AG04449 (cell line): ENCODE measurements around the gene VAC14.
"Not testable (repeated sequence)": the region's sequence is repeated elsewhere in the genome, so short reads cannot be mapped to it uniquely, and the experiment has no call there.

Experiments used
- CTCF ChIA-PET: fragments of 350-600 bp; formaldehyde crosslinking; extraction: SDS; loops from one replicate; lab custom pipeline; 2021; ENCODE audit warnings: antibody characterized with exemption; lab: Yijun Ruan, JAX
- POLR2A ChIA-PET: fragments of 400-600, 350-600 bp; formaldehyde crosslinking; extraction: SDS; loops from one replicate; lab custom pipeline; 2020; ENCODE audit warnings: antibody characterized with exemption, inconsistent platforms; lab: Yijun Ruan, JAX
- DNase-seq: peaks from one replicate; pipeline ENCODE4 v3.0.0-alpha.2; 2010; ENCODE audit warnings: low read depth, low spot score
- H3K4me3 ChIP-seq: 2 replicates; pipeline ENCODE4 v1.5.1; 2011; ENCODE audit warnings: low read depth, mild to moderate bottlenecking, control low read depth, low read length
- TF ChIP-seq, protein P1 (sequence below): IDR thresholded peaks from one replicate; pipeline ENCODE4 v1.5.1; 2011; ENCODE audit warnings: mild to moderate bottlenecking, moderate library complexity, low read length, control low read depth, inconsistent platforms; ENCODE audit not compliant: insufficient read depth; ENCODE audit errors: missing control alignments

Gene VAC14

DNA sequence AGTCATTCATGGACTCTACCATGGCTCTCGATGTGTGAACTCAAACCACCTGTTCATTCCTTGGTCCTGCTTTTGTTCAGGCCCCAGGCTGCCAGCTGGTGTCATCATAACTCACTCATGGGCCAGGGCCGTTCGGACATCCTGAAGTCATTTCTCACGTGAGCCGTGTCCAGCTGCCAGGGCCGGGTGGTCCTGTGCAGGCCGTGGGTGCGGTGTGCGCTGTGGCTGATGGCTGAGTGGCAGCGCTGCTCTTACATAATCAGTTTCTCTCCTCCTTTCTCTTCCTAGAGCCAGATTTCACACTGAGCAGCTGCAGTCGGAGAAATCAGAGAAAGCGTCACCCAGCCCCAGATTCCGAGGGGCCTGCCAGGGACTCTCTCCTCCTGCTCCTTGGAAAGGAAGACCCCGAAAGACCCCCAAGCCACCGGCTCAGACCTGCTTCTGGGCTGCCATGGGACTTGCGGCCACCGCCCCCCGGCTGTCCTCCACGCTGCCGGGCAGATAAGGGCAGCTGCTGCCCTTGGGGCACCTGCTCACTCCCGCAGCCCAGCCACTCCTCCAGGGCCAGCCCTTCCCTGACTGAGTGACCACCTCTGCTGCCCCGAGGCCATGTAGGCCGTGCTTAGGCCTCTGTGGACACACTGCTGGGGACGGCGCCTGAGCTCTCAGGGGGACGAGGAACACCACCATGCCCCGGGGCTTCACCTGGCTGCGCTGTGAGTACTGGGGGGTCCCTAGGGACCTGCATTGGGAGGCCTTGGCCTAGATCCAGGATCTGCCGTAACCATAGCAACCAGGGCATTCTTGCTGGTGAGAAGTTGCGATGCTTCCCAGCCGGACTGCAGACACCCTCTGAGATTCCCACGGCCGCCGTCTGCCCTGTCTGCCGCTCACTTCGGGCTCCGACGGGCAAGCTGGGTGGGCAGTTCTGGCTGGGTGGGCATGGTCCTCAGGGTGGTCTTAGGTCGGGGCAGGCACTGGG is 154.4 kb downstream of the VAC14 start, which contains the start of gene IL34:
TSS of gene IL34 (plus strand) at position 300 of the 982 bp plus-strand sequence. CDS start at position 689, 389 bp downstream.
- no peak for DNase-seq
- ChIA-PET CTCF (no interaction called here), POLR2A (no interaction called here)

DNA sequence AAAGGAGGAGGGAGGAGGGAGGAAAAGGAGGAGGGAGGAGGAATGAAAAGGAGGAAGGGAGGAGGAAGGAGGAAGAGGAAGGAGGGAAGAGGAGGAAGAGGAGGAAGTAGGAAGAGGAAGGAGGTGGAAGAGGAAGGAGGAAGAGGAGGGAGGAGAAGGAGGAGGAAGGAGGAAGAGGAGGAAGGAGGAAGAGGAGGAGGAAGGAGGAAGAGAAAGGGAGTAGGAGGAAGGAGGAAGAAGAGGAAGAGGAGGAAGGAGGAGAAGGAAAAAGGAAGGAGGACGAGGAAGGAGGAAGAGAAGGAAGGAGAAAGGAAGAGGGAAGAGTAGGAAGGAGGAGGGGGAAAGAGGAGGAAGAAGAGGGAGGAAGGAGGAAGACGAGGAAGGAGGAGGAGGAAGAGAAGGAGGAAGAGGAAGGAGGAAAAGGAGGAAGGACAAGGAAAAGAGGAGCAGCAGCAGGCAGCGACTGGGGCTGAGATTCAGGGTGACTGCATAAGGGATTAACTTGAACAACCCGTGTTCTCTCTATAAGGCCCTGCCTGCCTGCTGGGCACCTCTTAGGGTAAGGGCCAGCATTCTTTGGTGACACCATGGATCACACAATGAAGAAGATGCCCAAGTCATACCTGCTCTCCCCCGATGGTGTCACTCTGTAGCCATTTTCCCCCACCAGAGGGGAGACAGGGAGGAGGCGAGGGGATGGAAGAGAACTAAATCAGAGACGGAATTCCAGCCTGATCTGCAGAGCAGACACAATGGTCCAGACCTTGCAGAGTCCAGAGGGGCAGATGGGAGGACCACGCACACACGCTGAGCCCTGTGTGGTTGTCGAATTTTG is 156.0 kb downstream of the VAC14 start:
- no peak overlapping the region for H3K4me3 ChIP-seq
- ChIA-PET CTCF (no interaction called here), POLR2A (no interaction called here)
- DNase-seq = no peak
- TF ChIP-seq, protein P1, sequence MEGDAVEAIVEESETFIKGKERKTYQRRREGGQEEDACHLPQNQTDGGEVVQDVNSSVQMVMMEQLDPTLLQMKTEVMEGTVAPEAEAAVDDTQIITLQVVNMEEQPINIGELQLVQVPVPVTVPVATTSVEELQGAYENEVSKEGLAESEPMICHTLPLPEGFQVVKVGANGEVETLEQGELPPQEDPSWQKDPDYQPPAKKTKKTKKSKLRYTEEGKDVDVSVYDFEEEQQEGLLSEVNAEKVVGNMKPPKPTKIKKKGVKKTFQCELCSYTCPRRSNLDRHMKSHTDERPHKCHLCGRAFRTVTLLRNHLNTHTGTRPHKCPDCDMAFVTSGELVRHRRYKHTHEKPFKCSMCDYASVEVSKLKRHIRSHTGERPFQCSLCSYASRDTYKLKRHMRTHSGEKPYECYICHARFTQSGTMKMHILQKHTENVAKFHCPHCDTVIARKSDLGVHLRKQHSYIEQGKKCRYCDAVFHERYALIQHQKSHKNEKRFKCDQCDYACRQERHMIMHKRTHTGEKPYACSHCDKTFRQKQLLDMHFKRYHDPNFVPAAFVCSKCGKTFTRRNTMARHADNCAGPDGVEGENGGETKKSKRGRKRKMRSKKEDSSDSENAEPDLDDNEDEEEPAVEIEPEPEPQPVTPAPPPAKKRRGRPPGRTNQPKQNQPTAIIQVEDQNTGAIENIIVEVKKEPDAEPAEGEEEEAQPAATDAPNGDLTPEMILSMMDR = no peak

More for the DNA sequence above, 154.4 kb downstream of the VAC14 start, which contains the start of gene IL34:
- TF ChIP-seq, protein P1 = no peak
- no peak within 1 kb of the TSS for H3K4me3 ChIP-seq

DNA sequence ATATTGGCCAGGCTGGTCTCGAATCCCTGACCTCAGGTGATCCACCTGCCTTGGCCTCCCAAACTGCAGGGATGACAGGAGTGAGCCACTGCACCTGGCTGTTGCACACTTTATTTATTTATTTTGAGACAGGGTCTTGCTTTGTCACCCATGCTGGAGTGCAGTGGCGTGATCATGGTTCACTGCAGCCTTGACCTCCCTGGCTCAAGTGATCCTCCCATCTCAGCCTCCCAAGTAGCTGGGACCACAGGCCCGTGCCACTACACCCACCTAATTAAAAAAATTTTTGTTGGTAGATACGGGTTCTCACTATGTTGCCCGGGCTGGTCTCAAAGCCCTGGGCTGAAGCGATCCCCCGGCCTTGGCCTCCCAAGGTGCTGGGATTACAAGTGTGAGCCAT is 157.7 kb downstream of the VAC14 start:
- CTCF ChIA-PET = interaction anchor here (1.3 kb wide), 1 partner anchor 10 kb away, joined by 3 read pairs; no protein-coding TSS in a partner anchor
- POLR2A ChIA-PET, DNase-seq, H3K4me3 ChIP-seq: not testable (repeated sequence)

DNA sequence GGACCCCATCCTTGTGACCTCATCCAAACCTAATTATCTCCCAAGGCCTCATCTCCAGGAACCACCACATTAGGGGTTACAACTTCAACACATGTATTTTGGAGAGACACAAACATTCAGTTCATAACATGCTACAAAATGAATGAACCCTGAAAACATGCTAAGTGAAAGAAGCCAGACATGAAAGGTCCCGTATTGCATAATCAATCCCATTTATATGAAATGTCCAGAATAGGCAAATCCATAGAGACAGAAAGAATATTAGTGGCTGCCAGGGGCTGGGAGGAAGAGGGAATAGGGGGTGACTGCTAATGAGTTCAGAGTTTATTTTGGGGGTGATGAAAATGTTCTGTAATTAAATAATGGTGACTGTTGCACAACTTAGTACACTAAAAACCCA is 158.3 kb downstream of the VAC14 start:
- CTCF ChIA-PET = interaction anchor here (1.3 kb wide), 1 partner anchor 11 kb away, joined by 3 read pairs; no protein-coding TSS in a partner anchor
- DNase-seq = no peak
- TF ChIP-seq, protein P1 = no peak
- POLR2A ChIA-PET = no interaction called here
- no peak overlapping the region for H3K4me3 ChIP-seq

DNA sequence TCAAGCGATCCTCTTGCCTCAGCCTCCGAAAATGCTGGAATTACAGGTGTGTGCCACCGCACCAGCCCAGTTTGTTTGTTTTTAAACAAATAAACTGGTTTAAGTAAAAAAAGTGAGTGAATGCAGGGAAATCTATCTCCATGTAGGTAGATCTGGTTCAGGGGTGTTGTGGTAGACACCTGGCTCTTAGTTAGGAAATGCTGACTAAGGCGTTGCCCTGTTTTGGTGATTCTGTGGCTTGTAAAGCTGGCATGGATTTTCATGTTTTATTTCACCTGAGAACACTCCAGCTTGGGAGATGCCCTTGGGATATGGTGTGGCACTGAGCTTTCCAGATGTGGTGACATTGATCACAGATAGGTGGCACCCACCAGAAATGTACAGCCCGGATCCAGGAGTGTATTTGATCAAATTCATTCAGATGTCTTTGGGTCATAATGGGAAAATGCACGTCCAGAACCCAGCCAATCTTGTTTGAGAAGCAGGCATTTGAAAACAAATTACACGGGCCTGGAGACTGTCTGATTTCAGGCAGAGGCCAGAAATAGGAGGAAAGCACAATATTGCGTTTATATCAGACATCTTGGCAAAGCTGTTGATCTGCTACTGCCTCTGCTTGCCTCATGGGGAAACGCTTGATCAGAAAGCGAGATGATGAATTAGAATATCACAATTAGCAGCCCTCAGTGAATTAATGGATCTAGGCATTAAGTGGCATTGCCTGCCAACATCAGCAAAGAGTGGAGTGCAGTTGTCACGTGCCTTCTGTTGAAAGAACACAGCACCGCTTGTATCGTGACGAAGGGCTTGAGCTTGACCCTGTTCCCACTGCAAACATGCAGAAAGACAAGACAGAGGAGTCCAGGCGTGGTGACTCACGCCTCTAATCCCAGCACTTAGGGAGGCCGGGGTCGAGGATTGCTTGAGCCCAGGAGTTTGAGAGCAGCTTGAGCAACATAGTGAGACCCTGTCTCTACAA is 161.9 kb downstream of the VAC14 start:
- no peak overlapping the region for H3K4me3 ChIP-seq
- POLR2A ChIA-PET = no interaction called here
- no peak for DNase-seq
- CTCF ChIA-PET = interaction anchor here (7.3 kb wide), 1 partner anchor 14 kb away, joined by 48 read pairs; no protein-coding TSS in a partner anchor
- TF ChIP-seq, protein P1 = no peak
